ENCODE data around the gene PLCB1. TPM values are rescaled to one million over a fixed set of nuclear protein-coding genes. Genes with fewer than 3 reads are reported as not detected.

The PLCB1 gene
- total RNA-seq, 3 donors from 2014 or later, result 12.2 to 106 (median 30.5) TPM

GRCh38 chr20:8413691-8414090 lies 281.6 kb downstream of the PLCB1 start:
- H3K27me3 ChIP-seq, result no peaks in the 10 kb centered on the region
- intact Hi-C loops (cut with DNase I; ENCODE audit: low total_unique reads), result no loop called here

DNA sequence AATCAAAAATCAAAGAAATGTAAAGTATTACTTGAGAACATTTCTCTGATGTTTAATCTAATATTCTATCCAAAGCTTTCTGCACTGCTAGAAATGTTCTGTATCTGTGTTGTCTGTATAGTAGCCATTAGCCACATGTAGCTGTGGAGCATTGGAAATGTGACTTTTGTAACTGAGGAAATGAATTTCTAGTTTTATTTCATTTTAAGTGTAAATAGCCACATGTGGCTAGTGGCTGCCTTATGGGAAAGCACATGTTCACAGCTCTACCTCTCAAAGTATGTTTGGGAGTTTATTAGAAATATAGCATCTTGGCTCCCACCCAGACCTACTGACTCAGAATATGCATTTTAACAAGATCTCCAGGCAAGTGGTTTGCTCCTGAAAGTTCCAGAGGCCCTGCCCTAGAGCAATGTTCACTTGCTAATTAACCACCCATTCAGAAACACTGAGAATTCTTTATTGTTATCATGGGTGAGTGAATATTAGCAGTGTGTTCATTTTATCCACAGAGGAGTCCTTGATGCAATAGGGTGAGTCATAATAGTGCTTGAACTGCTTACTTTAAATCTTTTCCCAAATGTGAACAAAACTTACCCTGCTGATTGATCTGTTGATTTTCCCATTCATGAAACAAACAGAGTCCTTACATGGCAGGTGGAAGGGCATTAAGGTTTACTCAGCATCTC lies 282.7 kb downstream of the PLCB1 start:
- H3K4me1 ChIP-seq, result no peaks in the 10 kb centered on the region
- H3K27ac ChIP-seq, result no peak overlapping the region
- no peaks in the 10 kb centered on the region for H3K36me3 ChIP-seq
- H3K27me3 ChIP-seq, result no peaks in the 10 kb centered on the region
- H3K4me3 ChIP-seq, result no peak overlapping the region
- TF ChIP-seq POLR2AphosphoS5 (IDR thresholded peaks at IDR 0.05) (no peak), POLR2A (IDR thresholded peaks at IDR 0.05) (no peak)
- TF ChIP-seq, protein P1, sequence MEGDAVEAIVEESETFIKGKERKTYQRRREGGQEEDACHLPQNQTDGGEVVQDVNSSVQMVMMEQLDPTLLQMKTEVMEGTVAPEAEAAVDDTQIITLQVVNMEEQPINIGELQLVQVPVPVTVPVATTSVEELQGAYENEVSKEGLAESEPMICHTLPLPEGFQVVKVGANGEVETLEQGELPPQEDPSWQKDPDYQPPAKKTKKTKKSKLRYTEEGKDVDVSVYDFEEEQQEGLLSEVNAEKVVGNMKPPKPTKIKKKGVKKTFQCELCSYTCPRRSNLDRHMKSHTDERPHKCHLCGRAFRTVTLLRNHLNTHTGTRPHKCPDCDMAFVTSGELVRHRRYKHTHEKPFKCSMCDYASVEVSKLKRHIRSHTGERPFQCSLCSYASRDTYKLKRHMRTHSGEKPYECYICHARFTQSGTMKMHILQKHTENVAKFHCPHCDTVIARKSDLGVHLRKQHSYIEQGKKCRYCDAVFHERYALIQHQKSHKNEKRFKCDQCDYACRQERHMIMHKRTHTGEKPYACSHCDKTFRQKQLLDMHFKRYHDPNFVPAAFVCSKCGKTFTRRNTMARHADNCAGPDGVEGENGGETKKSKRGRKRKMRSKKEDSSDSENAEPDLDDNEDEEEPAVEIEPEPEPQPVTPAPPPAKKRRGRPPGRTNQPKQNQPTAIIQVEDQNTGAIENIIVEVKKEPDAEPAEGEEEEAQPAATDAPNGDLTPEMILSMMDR (IDR thresholded peaks at IDR 0.05), result no peak
- H3K9me3 ChIP-seq, result no peaks in the 10 kb centered on the region
- DNase-seq (ENCODE audit: low spot score in 2 of 2), result no peak
- intact Hi-C loops (cut with DNase I; ENCODE audit: low total_unique reads), result no loop called here

More at GRCh38 chr20:8413691-8414090, 281.6 kb downstream of the PLCB1 start:
- no peak for DNase-seq (ENCODE audit: low spot score in 2 of 2)
- TF ChIP-seq POLR2AphosphoS5 (IDR thresholded peaks at IDR 0.05) (no peak), POLR2A (IDR thresholded peaks at IDR 0.05) (no peak)
- TF ChIP-seq, protein P1 (IDR thresholded peaks at IDR 0.05), result no peak
- H3K4me3 ChIP-seq, result no peak overlapping the region
- H3K36me3 ChIP-seq, result no peaks in the 10 kb centered on the region
- H3K4me1 ChIP-seq, result no peaks in the 10 kb centered on the region
- H3K27ac ChIP-seq, result no peak overlapping the region
- no peaks in the 10 kb centered on the region for H3K9me3 ChIP-seq

- no peak for TF ChIP-seq POLR2A (IDR thresholded peaks at IDR 0.05)
- TF ChIP-seq, protein P1 (IDR thresholded peaks at IDR 0.05), result no peak
- TF ChIP-seq POLR2AphosphoS5 (IDR thresholded peaks at IDR 0.05), result no peak
- Histone ChIP-seq H3K27ac (no peak overlapping the region), H3K36me3 (no peaks in the 10 kb centered on the region), H3K27me3 (no peaks in the 10 kb centered on the region), H3K9me3 (no peaks in the 10 kb centered on the region), H3K4me1 (no peaks in the 10 kb centered on the region), H3K4me3 (no peak overlapping the region)
- no peak for DNase-seq (ENCODE audit: low spot score in 2 of 2)
- intact Hi-C loops (cut with DNase I; ENCODE audit: low total_unique reads), result no loop called here
These were observed 289.9 kb downstream of the PLCB1 start for GRCh38 chr20:8421981-8422380.

GRCh38 chr20:8423482-8423881 lies 291.4 kb downstream of the PLCB1 start:
- Histone ChIP-seq H3K4me1 (no peaks in the 10 kb centered on the region), H3K4me3 (no peak overlapping the region), H3K27ac (no peak overlapping the region), H3K27me3 (no peaks in the 10 kb centered on the region), H3K36me3 (no peaks in the 10 kb centered on the region), H3K9me3 (no peaks in the 10 kb centered on the region)
- DNase-seq (ENCODE audit: low spot score in 2 of 2), result no peak
- TF ChIP-seq, protein P1 (IDR thresholded peaks at IDR 0.05), result no peak
- intact Hi-C loops (cut with DNase I; ENCODE audit: low total_unique reads), result no loop called here

GRCh38 chr20:8424010-8424409 lies 291.9 kb downstream of the PLCB1 start:
- H3K27me3 ChIP-seq, result no peaks in the 10 kb centered on the region
- H3K36me3 ChIP-seq, result no peaks in the 10 kb centered on the region
- DNase-seq (ENCODE audit: low spot score in 2 of 2), result no peak
- TF ChIP-seq POLR2AphosphoS5 (IDR thresholded peaks at IDR 0.05), result no peak
- TF ChIP-seq, protein P1 (IDR thresholded peaks at IDR 0.05), result no peak
- TF ChIP-seq POLR2A (IDR thresholded peaks at IDR 0.05), result no peak
- H3K27ac ChIP-seq, result no peak overlapping the region
- H3K9me3 ChIP-seq, result no peaks in the 10 kb centered on the region
- intact Hi-C loops (cut with DNase I; ENCODE audit: low total_unique reads), result no loop called here
- H3K4me3 ChIP-seq, result no peak overlapping the region
- no peaks in the 10 kb centered on the region for H3K4me1 ChIP-seq

All from breast epithelium (tissue), 4 donors.